ENCODE data around the gene LRRC43.

GRCh38 chr12:122202017-122202416 is 19.1 kb downstream of the LRRC43 start:
- TF ChIP-seq CTCF (conservative IDR thresholded peaks at IDR 0.05; ENCODE audit: low read depth, low read length) (no peak), EZH2 (IDR thresholded peaks at IDR 0.05; ENCODE audit: low read length, unreplicated experiment) (no peak), EZH2phosphoT487 (IDR thresholded peaks at IDR 0.05; ENCODE audit: borderline replicate concordance, low read length) (no peak)
